Transverse colon (tissue), 4 donors: ENCODE measurements around the gene GPR176.

Experiments
- CTCF ChIP-seq, 5 experiments: fragments of 200-600 bp in 3 of 5; fragments of 450-650 bp in 2 of 5; sonication (generic) in 3 of 5; IDR thresholded peaks; 1 replicate in 2 of 5; 2 replicates in 3 of 5; pipeline ENCODE4 v1.5.1; 2016 to 2017; ENCODE audit warnings: antibody characterized with exemption in 5 of 5, inconsistent platforms in 3 of 5, mild to moderate bottlenecking in 2 of 5, moderate library complexity in 1 of 5
- EP300 ChIP-seq: sonication (generic); formaldehyde crosslinking; IDR thresholded peaks from one replicate; pipeline ENCODE4 v1.6.1; 2017; ENCODE audit warnings: antibody characterized with exemption, low read depth
- POLR2A ChIP-seq: fragments of 450-650 bp; IDR thresholded peaks from one replicate; pipeline ENCODE4 v1.6.1; 2016; ENCODE audit warnings: antibody characterized with exemption, mild to moderate bottlenecking, moderate library complexity
- POLR2AphosphoS5 ChIP-seq, 3 donors: sonication (generic); formaldehyde crosslinking; IDR thresholded peaks; one replicate each; pipeline ENCODE4 v1.6.1; 2016; ENCODE audit warnings: antibody characterized with exemption in 3 of 3

GRCh38 chr15:39909007-39909406 is 11.1 kb downstream of the GPR176 start:
- TF ChIP-seq POLR2AphosphoS5 (IDR thresholded peaks at IDR 0.05) (no peak), POLR2A (no peak), CTCF (IDR thresholded peaks at IDR 0.05) (no peak), EP300 (no peak)
